Activated B cell treated with CpG ODN at 0.5 μM for 24 hours (primary cell): ENCODE measurements around the gene POLL. TPM values are rescaled to one million over a fixed set of nuclear protein-coding genes. Genes with fewer than 3 reads are reported as not detected.

Experiments
- ATAC-seq: fragments of 200-7000 bp; cut with Tn5 transposase; one replicate; pipeline ENCODE4 v1.10.0; 2021; ENCODE audit warnings: low read depth, mild to moderate bottlenecking, moderate library complexity
- CTCF ChIA-PET: fragments of 350-600 bp; sonication (Branson Sonifier 250); formaldehyde crosslinking; loops from one replicate; lab custom pipeline; 2021; ENCODE audit warnings: antibody characterized with exemption; lab: Charles Lee
- POLR2A ChIA-PET: fragments of 350-600 bp; sonication (Branson Sonifier 250); formaldehyde crosslinking; loops from one replicate; lab custom pipeline; 2021; ENCODE audit warnings: antibody characterized with exemption; lab: Charles Lee
- DNase-seq: peaks from one replicate; pipeline ENCODE4 v3.0.0; 2022
- H3K27ac Mint-ChIP-seq: one replicate; pipeline ENCODE4 v1.8.0; 2020; ENCODE audit warnings: mixed read lengths
- H3K27me3 Mint-ChIP-seq: one replicate; pipeline ENCODE4 v1.8.0; 2021; ENCODE audit warnings: mixed read lengths
- H3K36me3 Mint-ChIP-seq: one replicate; pipeline ENCODE4 v1.8.0; 2021; ENCODE audit warnings: low read depth, mixed read lengths
- H3K4me1 Mint-ChIP-seq: one replicate; pipeline ENCODE4 v1.8.0; 2021; ENCODE audit warnings: mixed read lengths
- H3K4me3 Mint-ChIP-seq: one replicate; pipeline ENCODE4 v1.8.0; 2020; ENCODE audit warnings: mild to moderate bottlenecking, mixed read lengths
- H3K9me3 Mint-ChIP-seq: one replicate; pipeline ENCODE4 v1.8.0; 2020; ENCODE audit warnings: mixed read lengths
- CTCF ChIP-seq: fragments of 200-600 bp; IDR thresholded peaks from one replicate; pipeline ENCODE4 v1.8.0; 2022; ENCODE audit warnings: antibody characterized with exemption, mild to moderate bottlenecking
- intact Hi-C: fragments of 100-400 bp; cut with micrococcal nuclease; formaldehyde crosslinking; loops from one replicate; pipeline ENCODE4 v1.15.1; 2024
- total RNA-seq: library from RNA; stranded (reverse); gene quantifications from 2 replicates; pipeline ENCODE4 v1.2.3, GENCODE V29; 2022

POLL gene
- total RNA-seq, 1 donor from 2014 or later, result 39.5 TPM

- peaks cover 18% of the 10 kb centered on the region for H3K27me3 Mint-ChIP-seq
- peaks cover 3% of the 10 kb centered on the region for H3K36me3 Mint-ChIP-seq
- TF ChIP-seq CTCF, result no peak
- ChIA-PET CTCF (no interaction called here), POLR2A (no interaction called here)
- ATAC-seq (no peak), DNase-seq (no peak)
- H3K9me3 Mint-ChIP-seq, result peaks cover 2% of the 10 kb centered on the region
- peaks cover 16% of the 10 kb centered on the region for H3K4me1 Mint-ChIP-seq
- intact Hi-C loops, result loop anchor here (10.0 kb wide), 1 partner anchor 508 kb away; the partner anchor contains the start of gene KAZALD1
- no peak overlapping the region for H3K4me3 Mint-ChIP-seq
- no peak overlapping the region for H3K27ac Mint-ChIP-seq
Observed at GRCh38 chr10:101572785-101573184, 15.3 kb downstream of the POLL start.

GRCh38 chr10:101572126-101572525, 15.9 kb downstream of the POLL start:
- H3K36me3 Mint-ChIP-seq, result no peaks in the 10 kb centered on the region
- CTCF ChIA-PET, result interaction anchor here (2.1 to 3.9 kb wide), 4 partner anchors 15 to 411 kb away, joined by 9 to 32 read pairs (median 12); partner anchors contain the start of genes DPCD and POLL
- POLR2A ChIA-PET, result no interaction called here
- H3K4me1 Mint-ChIP-seq, result peaks cover 16% of the 10 kb centered on the region
- no peak overlapping the region for H3K27ac Mint-ChIP-seq
- DNase-seq (no peak), ATAC-seq (no peak)
- intact Hi-C loops, result loop anchor here (10.0 kb wide), 1 partner anchor 507 kb away; the partner anchor contains the start of gene KAZALD1
- no peak for TF ChIP-seq CTCF
- peaks cover 23% of the 10 kb centered on the region for H3K27me3 Mint-ChIP-seq
- H3K9me3 Mint-ChIP-seq, result peaks cover 2% of the 10 kb centered on the region
- no peak overlapping the region for H3K4me3 Mint-ChIP-seq

GRCh38 chr10:101571271-101571925, 16.7 kb downstream of the POLL start:
- H3K27me3 Mint-ChIP-seq, result peaks cover 28% of the 10 kb centered on the region
- no peak for TF ChIP-seq CTCF
- POLR2A ChIA-PET, result interaction anchor here (0.8 kb wide), 1 partner anchor 15 kb away, joined by 3 read pairs; no protein-coding TSS in a partner anchor
- peaks cover 2% of the 10 kb centered on the region for H3K9me3 Mint-ChIP-seq
- peak overlapping the region; percentile 32 for H3K4me3 Mint-ChIP-seq
- ATAC-seq, result no peak
- no peaks in the 10 kb centered on the region for H3K36me3 Mint-ChIP-seq
- intact Hi-C loops, result loop anchor here (2.0 to 10.0 kb wide), 2 partner anchors 105 to 507 kb away; partner anchors contain the start of gene KAZALD1
- CTCF ChIA-PET, result interaction anchor here (0.7 to 3.9 kb wide), 9 partner anchors 9 to 410 kb away, joined by 3 to 32 read pairs (median 7); partner anchors contain the start of genes DPCD and POLL
- no peak overlapping the region for H3K27ac Mint-ChIP-seq
- peaks cover 20% of the 10 kb centered on the region for H3K4me1 Mint-ChIP-seq
- no peak for DNase-seq

- intact Hi-C loops, result loop anchor here (1.0 to 10.0 kb wide), 7 partner anchors 18 to 506 kb away; partner anchors contain the start of genes DPCD, KAZALD1 and POLL
- no peak overlapping the region for H3K27ac Mint-ChIP-seq
- H3K4me1 Mint-ChIP-seq, result peaks cover 22% of the 10 kb centered on the region
- peaks cover 35% of the 10 kb centered on the region for H3K27me3 Mint-ChIP-seq
- peak overlapping the region; percentile 84 for H3K4me3 Mint-ChIP-seq
- no peak for TF ChIP-seq CTCF
- H3K36me3 Mint-ChIP-seq, result no peaks in the 10 kb centered on the region
- DNase-seq, result no peak
- peak; percentile 11 for ATAC-seq
- ChIA-PET CTCF (interaction anchor here (0.7 to 3.9 kb wide), 13 partner anchors 9 to 413 kb away, joined by 3 to 32 read pairs (median 3); partner anchors contain the start of genes DPCD and POLL), POLR2A (interaction anchor here (0.6 to 1.1 kb wide), 4 partner anchors 16 to 1346 kb away, joined by 3 to 10 read pairs (median 4); partner anchors contain the start of genes DPCD and POLL)
- H3K9me3 Mint-ChIP-seq, result peaks cover 2% of the 10 kb centered on the region
Observed at GRCh38 chr10:101570428-101571270, 17.4 kb downstream of the POLL start.
